ENCODE measurements around the gene RAD23A.
"Not testable (repeated sequence)": the region's sequence is repeated elsewhere in the genome, so short reads cannot be mapped to it uniquely, and the experiment has no call there.

The RAD23A gene

GRCh38 chr19:12937927-12938778 is 7.5 kb upstream of the RAD23A start, which contains the start of gene CALR:
Gene CALR (plus strand): TSS chr19:12938609. CDS start chr19:12938680, 71 bp downstream.
- peak; percentile 100 for DNase-seq

DNA sequence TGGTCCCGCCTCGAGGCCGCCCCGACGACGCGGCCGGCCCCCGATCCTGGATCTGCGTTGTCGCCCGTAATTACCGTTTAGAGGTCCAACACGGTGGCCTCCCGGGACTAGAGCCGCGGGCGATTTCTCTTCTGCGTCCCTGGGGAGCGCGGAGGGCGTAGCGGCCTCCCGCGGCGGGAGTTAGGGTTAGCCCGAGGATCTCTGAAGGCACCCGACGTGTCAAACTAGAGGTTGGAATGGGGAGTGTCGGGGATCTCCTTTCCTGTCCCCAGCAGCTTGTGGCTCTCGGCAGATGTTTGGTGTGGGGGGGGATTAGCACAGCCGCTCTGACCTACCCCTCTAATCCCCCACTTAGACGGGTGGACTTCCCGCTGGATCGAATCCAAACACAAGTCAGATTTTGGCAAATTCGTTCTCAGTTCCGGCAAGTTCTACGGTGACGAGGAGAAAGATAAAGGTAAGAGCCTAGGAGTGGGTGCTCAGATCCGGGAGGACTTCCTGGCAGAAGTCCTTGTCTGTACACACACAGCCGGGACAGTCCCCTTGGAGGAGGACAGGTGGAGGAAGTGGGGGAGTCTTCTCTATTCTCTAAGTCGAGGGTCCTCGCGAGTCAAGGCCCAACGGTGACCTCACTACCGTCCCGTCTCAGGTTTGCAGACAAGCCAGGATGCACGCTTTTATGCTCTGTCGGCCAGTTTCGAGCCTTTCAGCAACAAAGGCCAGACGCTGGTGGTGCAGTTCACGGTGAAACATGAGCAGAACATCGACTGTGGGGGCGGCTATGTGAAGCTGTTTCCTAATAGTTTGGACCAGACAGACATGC is 6.7 kb upstream of the RAD23A start:
- peak; percentile 52 for DNase-seq

DNA sequence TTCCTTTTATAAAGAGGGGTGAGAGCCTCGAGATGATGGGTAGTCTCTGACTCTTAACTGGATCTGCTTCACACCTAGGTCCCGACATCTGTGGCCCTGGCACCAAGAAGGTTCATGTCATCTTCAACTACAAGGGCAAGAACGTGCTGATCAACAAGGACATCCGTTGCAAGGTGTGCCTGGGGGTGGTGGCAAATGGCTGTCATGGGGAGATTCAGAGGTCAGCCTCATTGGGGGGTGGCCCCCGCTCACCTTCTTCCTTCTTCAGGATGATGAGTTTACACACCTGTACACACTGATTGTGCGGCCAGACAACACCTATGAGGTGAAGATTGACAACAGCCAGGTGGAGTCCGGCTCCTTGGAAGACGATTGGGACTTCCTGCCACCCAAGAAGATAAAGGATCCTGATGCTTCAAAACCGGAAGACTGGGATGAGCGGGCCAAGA is 5.7 kb upstream of the RAD23A start:
- DNase-seq, result no peak

GRCh38 chr19:12940897-12941296 is 4.8 kb upstream of the RAD23A start:
- no peak for DNase-seq

DNA sequence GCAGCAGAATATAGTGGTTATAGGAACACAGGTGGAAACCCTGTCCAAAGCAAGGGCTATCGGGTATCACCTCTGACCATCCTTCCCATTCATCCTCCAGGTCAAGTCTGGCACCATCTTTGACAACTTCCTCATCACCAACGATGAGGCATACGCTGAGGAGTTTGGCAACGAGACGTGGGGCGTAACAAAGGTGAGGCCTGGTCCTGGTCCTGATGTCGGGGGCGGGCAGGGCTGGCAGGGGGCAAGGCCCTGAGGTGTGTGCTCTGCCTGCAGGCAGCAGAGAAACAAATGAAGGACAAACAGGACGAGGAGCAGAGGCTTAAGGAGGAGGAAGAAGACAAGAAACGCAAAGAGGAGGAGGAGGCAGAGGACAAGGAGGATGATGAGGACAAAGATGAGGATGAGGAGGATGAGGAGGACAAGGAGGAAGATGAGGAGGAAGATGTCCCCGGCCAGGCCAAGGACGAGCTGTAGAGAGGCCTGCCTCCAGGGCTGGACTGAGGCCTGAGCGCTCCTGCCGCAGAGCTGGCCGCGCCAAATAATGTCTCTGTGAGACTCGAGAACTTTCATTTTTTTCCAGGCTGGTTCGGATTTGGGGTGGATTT is 2.1 kb upstream of the RAD23A start:
- no peak for DNase-seq

DNA sequence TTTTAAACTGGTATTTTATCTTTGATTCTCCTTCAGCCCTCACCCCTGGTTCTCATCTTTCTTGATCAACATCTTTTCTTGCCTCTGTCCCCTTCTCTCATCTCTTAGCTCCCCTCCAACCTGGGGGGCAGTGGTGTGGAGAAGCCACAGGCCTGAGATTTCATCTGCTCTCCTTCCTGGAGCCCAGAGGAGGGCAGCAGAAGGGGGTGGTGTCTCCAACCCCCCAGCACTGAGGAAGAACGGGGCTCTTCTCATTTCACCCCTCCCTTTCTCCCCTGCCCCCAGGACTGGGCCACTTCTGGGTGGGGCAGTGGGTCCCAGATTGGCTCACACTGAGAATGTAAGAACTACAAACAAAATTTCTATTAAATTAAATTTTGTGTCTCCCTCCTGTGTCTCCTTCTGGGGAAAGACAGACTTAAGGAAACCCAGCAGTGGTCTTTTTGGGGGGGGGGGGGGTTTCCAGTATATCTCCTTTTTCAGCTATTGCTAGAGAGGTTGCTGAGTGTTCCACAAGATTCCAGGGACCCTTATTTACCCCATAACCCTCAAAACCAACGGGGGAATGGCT is 1.5 kb upstream of the RAD23A start:
- DNase-seq, result no peak

GRCh38 chr19:12946092-12946721 is 545 bp downstream of the RAD23A start:
- DNase-seq, result peak; percentile 66

DNA sequence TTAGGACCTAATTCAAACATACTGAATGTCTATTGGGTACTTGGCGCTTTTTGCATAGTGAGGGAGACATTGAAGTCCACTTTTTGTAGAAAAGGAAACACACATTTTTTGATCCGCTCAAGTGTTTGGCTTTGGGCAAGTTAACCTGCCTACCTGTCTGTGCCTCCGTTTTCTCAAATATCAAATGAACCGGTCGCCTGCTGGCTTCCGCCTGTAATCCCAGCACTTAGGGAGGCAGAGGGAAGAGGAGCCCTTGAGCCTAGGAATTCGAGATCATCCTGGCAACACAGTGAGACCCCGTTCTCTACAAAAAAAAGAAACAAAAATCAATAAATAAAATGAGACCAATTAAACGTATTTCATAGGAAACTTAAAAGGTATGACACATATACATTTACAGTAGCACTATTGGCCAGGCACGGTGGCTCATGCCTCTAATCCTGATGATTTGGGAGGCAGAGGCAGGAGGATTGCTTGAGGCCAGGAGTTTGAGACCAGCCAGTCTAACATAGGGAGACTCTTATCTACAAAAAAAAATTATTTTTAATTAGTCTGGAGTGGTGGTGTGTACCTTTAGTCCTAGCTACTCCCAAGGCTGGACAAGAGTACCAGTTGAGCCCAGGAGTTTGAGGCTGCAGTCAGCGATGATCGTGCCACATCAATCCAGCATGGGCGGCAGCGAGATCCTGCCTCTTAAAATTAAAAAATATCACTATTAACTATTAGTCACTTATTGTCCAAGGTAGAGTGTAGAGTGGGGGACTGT is 1.3 kb downstream of the RAD23A start:
- no peak for DNase-seq

- DNase-seq, result no peak
Measured at GRCh38 chr19:12947702-12948611, 2.3 kb downstream of the RAD23A start.

GRCh38 chr19:12948612-12949362 is 3.1 kb downstream of the RAD23A start:
- no peak for DNase-seq

DNA sequence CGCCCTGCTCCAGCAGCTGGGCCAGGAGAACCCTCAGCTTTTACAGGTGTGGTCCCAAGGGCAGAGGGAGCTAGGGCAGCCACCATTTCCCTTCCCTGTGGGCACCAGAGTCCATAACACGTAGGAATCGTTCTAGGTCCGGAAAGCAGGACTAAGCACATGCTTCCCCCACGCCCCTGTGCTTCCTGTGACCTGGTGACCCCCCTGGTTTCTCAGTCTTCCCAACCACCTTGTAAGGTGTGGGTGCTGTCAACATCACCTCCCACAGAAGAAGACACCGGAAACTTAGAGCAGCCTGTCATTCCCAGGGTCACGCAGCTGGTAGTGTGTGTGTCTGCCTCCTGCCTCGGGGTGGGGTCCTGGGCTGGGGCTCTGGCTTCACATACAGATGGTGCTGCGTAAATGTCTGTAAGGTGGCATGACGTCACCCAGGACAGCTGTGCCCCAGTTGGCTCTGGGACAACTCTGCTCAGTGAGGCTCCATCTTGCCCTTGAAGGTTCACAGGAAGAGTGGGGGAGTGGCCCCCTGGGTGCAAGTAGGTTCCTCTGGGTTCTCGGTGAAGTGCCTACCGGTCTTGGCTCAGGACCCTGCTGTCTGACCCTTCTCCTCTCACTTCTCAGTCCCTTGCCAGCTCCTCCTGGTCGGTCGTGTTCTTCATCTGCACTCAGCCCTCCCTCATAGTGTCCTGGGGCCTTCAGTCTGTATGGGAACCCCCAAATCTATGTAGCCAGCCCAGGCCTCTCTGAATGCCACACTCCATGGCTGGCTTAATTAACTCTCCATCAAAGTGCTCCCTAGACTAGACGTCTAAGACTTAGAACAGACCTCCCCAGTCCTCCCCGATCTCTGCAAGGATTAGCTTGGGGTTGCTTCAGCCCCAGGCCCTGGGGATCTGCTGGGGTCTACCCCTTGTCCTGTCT is 4.0 kb downstream of the RAD23A start:
- no peak for DNase-seq

- DNase-seq, result not testable (repeated sequence)
Measured at GRCh38 chr19:12952050-12952449, 6.4 kb downstream of the RAD23A start.

GRCh38 chr19:12952488-12953137 is 7.0 kb downstream of the RAD23A start:
- no peak for DNase-seq

- no peak for DNase-seq
Measured at GRCh38 chr19:12953138-12953798, 7.6 kb downstream of the RAD23A start.

DNA sequence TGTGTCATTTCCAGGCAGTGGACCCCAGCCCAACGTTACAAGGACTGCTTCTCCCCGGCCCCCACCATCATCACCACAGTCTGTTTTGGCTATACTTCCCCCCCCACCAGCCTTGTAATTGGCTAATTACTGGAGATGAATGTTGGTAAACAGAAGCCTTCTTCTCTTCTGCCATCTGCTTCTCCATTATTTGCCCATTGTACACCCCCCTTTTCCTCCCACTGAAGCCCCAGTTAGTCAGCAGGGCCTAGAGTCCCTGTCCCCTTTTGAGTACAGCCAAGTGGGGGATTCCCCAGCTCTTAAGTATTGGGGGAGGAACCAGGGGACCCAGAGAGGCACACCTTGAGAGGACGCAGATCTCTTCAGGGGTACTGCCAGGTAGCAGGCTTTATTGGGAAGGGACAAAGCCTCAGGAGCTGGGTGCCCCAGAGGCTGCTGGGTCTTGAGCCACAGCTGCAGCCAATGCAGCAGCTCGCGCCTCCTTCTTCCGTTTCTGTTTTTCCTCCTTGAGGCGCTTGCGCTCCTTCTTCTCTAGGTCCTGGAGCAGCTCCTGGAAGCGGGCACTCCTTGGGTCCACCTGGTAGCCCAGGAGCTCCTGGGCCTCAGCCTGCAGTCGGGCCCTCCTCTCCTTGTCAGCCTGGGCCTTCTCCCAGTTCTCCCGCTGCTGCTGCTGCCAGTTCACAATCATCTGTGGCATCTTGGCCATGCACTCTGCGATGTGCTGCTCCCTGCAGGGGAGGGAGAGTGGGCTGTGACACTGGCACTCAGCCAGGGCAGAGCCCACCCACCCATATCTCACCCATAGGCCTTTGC is 8.3 kb downstream of the RAD23A start:
- DNase-seq, result no peak

DNA sequence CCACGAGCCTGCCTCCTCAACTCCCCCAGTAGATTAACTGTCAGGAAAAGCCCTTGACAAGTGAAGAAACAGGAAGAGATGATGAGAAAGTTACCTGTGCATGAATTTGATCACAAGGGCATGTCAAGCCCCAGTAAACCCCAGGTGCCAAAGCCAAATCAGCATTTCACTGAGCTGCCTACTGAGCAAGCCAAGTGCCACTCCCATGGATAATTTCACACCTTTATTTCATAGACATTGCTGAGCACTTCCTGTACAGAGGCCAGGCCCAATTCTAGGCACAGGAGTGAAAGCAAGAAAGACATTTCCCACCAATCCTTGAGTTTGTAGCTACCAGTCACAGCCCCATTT is 8.9 kb downstream of the RAD23A start:
- no peak for DNase-seq

DNA sequence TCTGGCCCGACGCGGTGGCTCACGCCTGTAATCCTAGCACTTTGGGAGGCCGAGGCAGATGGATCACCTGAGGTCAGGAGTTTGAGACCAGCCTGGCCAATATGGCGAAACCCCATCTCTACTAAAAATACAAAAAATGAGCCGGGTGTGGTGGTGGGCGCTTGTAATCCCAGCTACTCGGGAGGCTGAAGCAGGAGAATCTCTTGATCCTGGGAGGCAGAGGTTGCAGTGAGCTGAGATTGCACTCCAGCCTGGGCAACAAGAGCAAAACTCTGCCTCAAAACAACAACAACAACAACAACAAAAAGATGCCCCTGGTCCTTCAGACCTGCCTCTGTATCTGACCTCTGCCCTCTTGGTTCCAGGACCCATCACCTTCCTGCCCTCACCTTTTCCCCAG is 9.9 kb downstream of the RAD23A start:
- not testable (repeated sequence) for DNase-seq

All from activated naive CD4-positive, alpha-beta T cell treated with Interleukin-2 at 50 U/mL for 16 hours (primary cell).